Osteoblast (primary cell): Measurements from ENCODE around the gene FOXC1. TPM values are rescaled to one million over a fixed set of nuclear protein-coding genes. Genes with fewer than 3 reads are reported as not detected.
A peak's percentile ranks its signal among the peaks of the same experiment; 100 is the strongest.

Source experiments
- DNase-seq: peaks from one replicate; pipeline ENCODE4 v3.0.0; 2011; ENCODE audit warnings: low spot score, mixed read lengths; ENCODE audit not compliant: insufficient read length; ENCODE audit errors: missing footprints
- H2AFZ ChIP-seq: 2 replicates; pipeline ENCODE4 v1.6.0; 2011; ENCODE audit warnings: mild to moderate bottlenecking, low read length
- H3K27ac ChIP-seq: 2 replicates; pipeline ENCODE4 v1.5.1; 2011; ENCODE audit warnings: mild to moderate bottlenecking, low read depth, low read length, moderate library complexity
- H3K27me3 ChIP-seq: 2 replicates; pipeline ENCODE4 v1.6.0; 2012; ENCODE audit warnings: mild to moderate bottlenecking, control low read depth, inconsistent platforms, low read length, moderate library complexity; ENCODE audit not compliant: insufficient read depth
- H3K36me3 ChIP-seq: 2 replicates; pipeline ENCODE4 v1.5.1; 2011; ENCODE audit warnings: mild to moderate bottlenecking, low read length, control low read depth, moderate library complexity; ENCODE audit not compliant: insufficient read depth
- H3K4me1 ChIP-seq: 2 replicates; pipeline ENCODE4 v1.5.1; 2011; ENCODE audit warnings: mild to moderate bottlenecking, low read length, control low read depth, moderate library complexity; ENCODE audit not compliant: insufficient read depth
- H3K4me2 ChIP-seq: 2 replicates; pipeline ENCODE4 v1.6.0; 2011; ENCODE audit warnings: mild to moderate bottlenecking, low read length; ENCODE audit not compliant: insufficient read depth
- H3K4me3 ChIP-seq: fragments of 200-600 bp; sonication (generic); 3 replicates; pipeline ENCODE4 v1.5.1; 2012; ENCODE audit warnings: mild to moderate bottlenecking, low read length, inconsistent platforms; ENCODE audit not compliant: insufficient read depth
- H3K79me2 ChIP-seq: 2 replicates; pipeline ENCODE4 v1.6.0; 2012; ENCODE audit warnings: mild to moderate bottlenecking, low read length, control low read depth, inconsistent platforms; ENCODE audit not compliant: insufficient read depth
- H3K9me3 ChIP-seq: 2 replicates; pipeline ENCODE4 v1.5.1; 2011; ENCODE audit warnings: low read depth, low read length, control low read depth
- H4K20me1 ChIP-seq: 2 replicates; pipeline ENCODE4 v1.6.0; 2012; ENCODE audit warnings: mild to moderate bottlenecking, low read length, control low read depth; ENCODE audit not compliant: insufficient read depth
- total RNA-seq: library from RNA; depleted of rRNA; stranded (reverse); fragments of >200 nt; gene quantifications from 2 replicates; pipeline ENCODE4 v1.2.3, GENCODE V29; 2012
- TF ChIP-seq, protein P1 (sequence below): IDR thresholded peaks from 2 replicates; pipeline ENCODE4 v1.5.1; 2011; ENCODE audit warnings: mild to moderate bottlenecking, low read depth, low read length, moderate library complexity; ENCODE audit errors: extremely low read depth

Gene FOXC1
- total RNA-seq, 1 donor: 39.4 TPM

DNA sequence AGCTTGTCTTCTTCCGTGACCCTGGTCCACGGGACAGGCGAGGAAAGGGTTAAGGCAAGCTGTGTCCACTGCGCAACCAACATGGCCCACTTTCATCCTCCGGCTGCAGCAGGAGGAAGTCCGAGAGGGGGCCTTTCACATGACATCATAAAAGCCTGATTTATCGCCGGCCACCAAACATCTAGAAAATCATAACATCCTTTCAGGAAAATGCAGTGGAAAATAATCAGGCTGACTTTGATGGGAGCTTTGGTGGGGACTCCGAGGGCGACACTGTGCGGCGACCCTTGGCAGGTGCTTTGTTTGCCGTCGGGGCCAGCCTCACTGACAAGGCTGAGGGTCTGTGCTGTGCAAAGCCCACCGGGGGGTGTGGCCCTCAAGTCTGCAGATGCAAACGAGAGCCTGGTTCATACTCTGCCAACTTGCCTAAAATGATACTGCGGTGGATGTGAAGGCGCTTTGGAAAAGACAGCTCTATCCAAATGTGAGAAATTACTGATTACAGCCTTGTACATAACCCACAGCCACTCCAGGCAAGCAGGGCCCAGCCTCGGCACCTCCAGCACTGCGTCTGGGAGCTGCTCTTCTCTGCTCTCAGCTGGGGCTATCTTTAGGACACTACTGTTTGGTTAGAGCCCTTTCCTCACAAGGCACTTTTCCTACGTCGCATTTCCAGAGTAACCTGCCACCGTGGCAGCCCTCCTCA is 25.7 kb downstream of the FOXC1 start:
- Histone ChIP-seq H3K27me3 (no peaks in the 10 kb centered on the region), H3K4me3 (no peak overlapping the region), H4K20me1 (peaks cover 5% of the 10 kb centered on the region), H3K4me2 (no peak overlapping the region), H3K9me3 (no peaks in the 10 kb centered on the region), H2AFZ (no peak overlapping the region), H3K27ac (no peak overlapping the region), H3K4me1 (peaks cover 7% of the 10 kb centered on the region), H3K36me3 (no peaks in the 10 kb centered on the region), H3K79me2 (no peaks in the 10 kb centered on the region)
- TF ChIP-seq, protein P1, sequence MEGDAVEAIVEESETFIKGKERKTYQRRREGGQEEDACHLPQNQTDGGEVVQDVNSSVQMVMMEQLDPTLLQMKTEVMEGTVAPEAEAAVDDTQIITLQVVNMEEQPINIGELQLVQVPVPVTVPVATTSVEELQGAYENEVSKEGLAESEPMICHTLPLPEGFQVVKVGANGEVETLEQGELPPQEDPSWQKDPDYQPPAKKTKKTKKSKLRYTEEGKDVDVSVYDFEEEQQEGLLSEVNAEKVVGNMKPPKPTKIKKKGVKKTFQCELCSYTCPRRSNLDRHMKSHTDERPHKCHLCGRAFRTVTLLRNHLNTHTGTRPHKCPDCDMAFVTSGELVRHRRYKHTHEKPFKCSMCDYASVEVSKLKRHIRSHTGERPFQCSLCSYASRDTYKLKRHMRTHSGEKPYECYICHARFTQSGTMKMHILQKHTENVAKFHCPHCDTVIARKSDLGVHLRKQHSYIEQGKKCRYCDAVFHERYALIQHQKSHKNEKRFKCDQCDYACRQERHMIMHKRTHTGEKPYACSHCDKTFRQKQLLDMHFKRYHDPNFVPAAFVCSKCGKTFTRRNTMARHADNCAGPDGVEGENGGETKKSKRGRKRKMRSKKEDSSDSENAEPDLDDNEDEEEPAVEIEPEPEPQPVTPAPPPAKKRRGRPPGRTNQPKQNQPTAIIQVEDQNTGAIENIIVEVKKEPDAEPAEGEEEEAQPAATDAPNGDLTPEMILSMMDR: no peak
- DNase-seq: peak; percentile 65

DNA sequence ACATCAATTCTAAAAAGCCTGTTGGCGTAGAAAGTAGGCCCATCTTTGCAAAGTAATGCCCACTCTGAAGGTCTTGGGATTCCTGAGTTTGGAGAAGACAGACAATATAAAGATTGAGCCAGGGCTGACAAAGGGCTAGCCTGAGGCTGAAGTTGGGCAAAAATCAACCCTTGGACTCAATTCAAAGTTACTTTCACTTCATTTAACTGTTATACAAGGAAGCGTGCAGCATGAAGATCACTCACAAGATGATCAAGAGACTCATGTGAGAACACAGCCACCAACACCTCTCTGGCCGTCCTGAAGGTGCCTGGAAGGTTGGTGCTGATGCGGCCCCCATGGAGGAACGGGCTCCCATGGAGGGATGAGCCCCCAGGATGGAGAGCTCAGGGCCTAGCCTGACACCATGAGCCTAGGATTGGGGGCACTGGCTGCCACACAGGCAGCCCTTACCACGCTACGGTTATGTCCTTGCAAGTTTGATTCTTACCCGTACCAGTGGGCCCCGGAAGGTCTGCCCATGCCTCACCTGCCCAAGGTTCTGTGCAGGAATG is 26.6 kb downstream of the FOXC1 start:
- Histone ChIP-seq H3K4me3 (no peak overlapping the region), H3K27me3 (no peaks in the 10 kb centered on the region)
- TF ChIP-seq, protein P1: no peak

DNA sequence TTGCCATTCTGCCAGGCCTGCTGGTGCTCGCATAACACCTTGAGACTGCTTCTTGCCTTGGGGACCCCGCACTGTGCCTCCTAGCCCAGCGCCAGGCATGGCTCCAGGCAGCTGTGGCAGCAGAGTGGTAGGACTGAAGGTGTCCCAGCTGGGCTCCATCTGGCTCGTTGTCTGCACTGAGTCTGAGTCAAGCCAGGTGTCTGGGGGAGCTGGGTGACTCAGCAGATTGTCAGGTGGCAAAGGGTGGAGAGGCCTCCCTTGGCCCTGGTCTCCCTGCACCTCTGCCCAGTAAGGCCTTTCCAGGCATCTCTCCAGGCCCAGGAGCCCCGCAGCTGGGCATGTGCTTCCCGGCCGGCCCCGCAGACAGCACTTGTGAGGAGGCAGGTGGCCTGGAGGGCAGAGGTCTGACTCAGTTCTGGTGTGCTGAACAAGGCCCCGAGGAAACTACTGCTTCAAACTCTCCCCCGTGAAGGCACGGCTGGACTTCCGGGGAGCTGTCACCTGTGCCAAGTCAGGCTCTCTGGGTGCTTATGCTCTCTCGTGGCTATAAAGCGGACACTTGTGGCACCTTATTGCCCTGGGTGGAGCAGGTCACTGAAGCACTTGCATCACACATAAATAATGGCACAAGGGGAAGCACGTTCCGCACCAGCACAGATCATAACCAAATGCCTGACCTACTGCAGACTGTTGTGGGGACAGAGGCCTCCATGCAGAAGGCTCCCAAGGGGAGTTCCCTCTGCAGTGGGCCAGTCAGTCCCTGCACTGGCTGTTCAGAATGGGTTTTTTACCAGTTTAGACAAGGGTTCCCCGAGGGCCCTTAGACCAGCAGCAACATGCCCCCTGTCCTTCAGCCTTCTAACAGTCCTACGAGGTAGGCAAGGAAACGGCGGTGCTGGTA is 27.5 kb downstream of the FOXC1 start:
- Histone ChIP-seq H3K27me3 (no peaks in the 10 kb centered on the region), H4K20me1 (peaks cover 5% of the 10 kb centered on the region), H2AFZ (no peak overlapping the region), H3K79me2 (no peaks in the 10 kb centered on the region), H3K4me1 (no peaks in the 10 kb centered on the region), H3K4me2 (no peak overlapping the region), H3K9me3 (no peaks in the 10 kb centered on the region), H3K36me3 (no peaks in the 10 kb centered on the region), H3K27ac (no peak overlapping the region), H3K4me3 (no peak overlapping the region)
- DNase-seq: peak; percentile 57
- TF ChIP-seq, protein P1: no peak

More for the DNA sequence above, 26.6 kb downstream of the FOXC1 start:
- Histone ChIP-seq H3K79me2 (no peaks in the 10 kb centered on the region), H3K4me1 (no peaks in the 10 kb centered on the region), H3K36me3 (no peaks in the 10 kb centered on the region), H2AFZ (no peak overlapping the region), H3K27ac (no peak overlapping the region), H3K9me3 (no peaks in the 10 kb centered on the region), H4K20me1 (peaks cover 5% of the 10 kb centered on the region), H3K4me2 (no peak overlapping the region)
- peak; percentile 44 for DNase-seq

DNA sequence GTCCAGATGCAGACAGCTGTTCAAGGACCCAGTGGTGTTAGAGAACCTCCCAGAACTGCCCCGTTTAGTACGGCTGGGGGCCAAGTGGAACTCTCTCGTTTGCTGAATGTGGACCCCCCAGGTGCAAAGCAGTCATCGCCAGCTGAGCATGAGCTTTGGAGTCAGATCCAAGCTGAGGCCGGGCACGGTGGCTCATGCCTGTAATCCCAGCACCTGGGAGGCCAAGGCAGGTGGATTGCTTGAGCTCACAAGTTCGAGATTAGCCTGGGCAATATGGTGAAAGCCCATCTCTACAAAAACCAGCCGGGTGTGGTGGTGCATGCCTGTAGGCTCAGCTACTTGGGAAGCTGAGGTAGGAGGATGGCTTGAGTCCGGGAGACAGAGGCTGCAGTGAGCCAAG is 29.7 kb downstream of the FOXC1 start:
- no peaks in the 10 kb centered on the region for H3K9me3 ChIP-seq
- no peak for DNase-seq
- no peaks in the 10 kb centered on the region for H3K36me3 ChIP-seq
- no peak overlapping the region for H3K4me3 ChIP-seq
- H2AFZ ChIP-seq: no peak overlapping the region
- no peaks in the 10 kb centered on the region for H3K27me3 ChIP-seq
- no peak overlapping the region for H3K27ac ChIP-seq
- H4K20me1 ChIP-seq: no peaks in the 10 kb centered on the region
- H3K4me1 ChIP-seq: no peaks in the 10 kb centered on the region
- H3K4me2 ChIP-seq: no peak overlapping the region
- TF ChIP-seq, protein P1: no peak
- no peaks in the 10 kb centered on the region for H3K79me2 ChIP-seq
